Medulla oblongata (tissue), 1 donor: ENCODE data around the gene PRR5L.

Experiments
- DNase-seq: peaks from one replicate; pipeline ENCODE4 v3.0.0-alpha.2; 2015; ENCODE audit errors: extremely low spot score

The PRR5L gene

GRCh38 chr11:36432738-36433137 is 136.7 kb downstream of the PRR5L start:
- DNase-seq = no peak

GRCh38 chr11:36436064-36436463 is 140.0 kb downstream of the PRR5L start:
- no peak for DNase-seq

GRCh38 chr11:36436589-36436988 is 140.5 kb downstream of the PRR5L start:
- DNase-seq = no peak

GRCh38 chr11:36437413-36437812 is 141.3 kb downstream of the PRR5L start:
- DNase-seq = no peak

GRCh38 chr11:36438126-36438525 is 142.0 kb downstream of the PRR5L start:
- no peak for DNase-seq

GRCh38 chr11:36441610-36442208 is 145.6 kb downstream of the PRR5L start:
- no peak for DNase-seq

- DNase-seq = no peak
Measured at GRCh38 chr11:36443661-36444060, 147.6 kb downstream of the PRR5L start.

- DNase-seq = no peak
Measured at GRCh38 chr11:36446135-36446534, 150.0 kb downstream of the PRR5L start.

- DNase-seq = no peak
Measured at GRCh38 chr11:36447514-36447913, 151.4 kb downstream of the PRR5L start.

GRCh38 chr11:36447947-36448346 is 151.9 kb downstream of the PRR5L start:
- DNase-seq = no peak

- no peak for DNase-seq
Measured at GRCh38 chr11:36449561-36450096, 153.5 kb downstream of the PRR5L start.

GRCh38 chr11:36450110-36450572 is 154.1 kb downstream of the PRR5L start:
- no peak for DNase-seq

GRCh38 chr11:36451045-36451444 is 155.0 kb downstream of the PRR5L start:
- DNase-seq = peak; percentile 27

- DNase-seq = no peak
Measured at GRCh38 chr11:36451681-36452080, 155.6 kb downstream of the PRR5L start.

- DNase-seq = no peak
Measured at GRCh38 chr11:36452236-36452940, 156.3 kb downstream of the PRR5L start.

GRCh38 chr11:36452961-36453360 is 156.9 kb downstream of the PRR5L start:
- no peak for DNase-seq

GRCh38 chr11:36453678-36454077 is 157.6 kb downstream of the PRR5L start:
- no peak for DNase-seq

GRCh38 chr11:36454551-36454940 is 158.5 kb downstream of the PRR5L start:
- DNase-seq = no peak

GRCh38 chr11:36454941-36455631 is 159.0 kb downstream of the PRR5L start:
- DNase-seq = peak; percentile 66

GRCh38 chr11:36455658-36456111 is 159.6 kb downstream of the PRR5L start:
- DNase-seq = peak; percentile 72

GRCh38 chr11:36456156-36456555 is 160.1 kb downstream of the PRR5L start:
- DNase-seq = no peak

- no peak for DNase-seq
Measured at GRCh38 chr11:36458129-36458915, 162.2 kb downstream of the PRR5L start.
